ENCODE data around the gene CMIP. TPM values are rescaled to one million over a fixed set of nuclear protein-coding genes. Genes with fewer than 3 reads are reported as not detected.

CMIP gene
- total and polyA plus RNA-seq, 10 of the 15 experiments (the other 5 are each of a cell fraction or from before 2014, with no cell fraction given): 1.2 to 43.2 (median 4.4) TPM

DNA sequence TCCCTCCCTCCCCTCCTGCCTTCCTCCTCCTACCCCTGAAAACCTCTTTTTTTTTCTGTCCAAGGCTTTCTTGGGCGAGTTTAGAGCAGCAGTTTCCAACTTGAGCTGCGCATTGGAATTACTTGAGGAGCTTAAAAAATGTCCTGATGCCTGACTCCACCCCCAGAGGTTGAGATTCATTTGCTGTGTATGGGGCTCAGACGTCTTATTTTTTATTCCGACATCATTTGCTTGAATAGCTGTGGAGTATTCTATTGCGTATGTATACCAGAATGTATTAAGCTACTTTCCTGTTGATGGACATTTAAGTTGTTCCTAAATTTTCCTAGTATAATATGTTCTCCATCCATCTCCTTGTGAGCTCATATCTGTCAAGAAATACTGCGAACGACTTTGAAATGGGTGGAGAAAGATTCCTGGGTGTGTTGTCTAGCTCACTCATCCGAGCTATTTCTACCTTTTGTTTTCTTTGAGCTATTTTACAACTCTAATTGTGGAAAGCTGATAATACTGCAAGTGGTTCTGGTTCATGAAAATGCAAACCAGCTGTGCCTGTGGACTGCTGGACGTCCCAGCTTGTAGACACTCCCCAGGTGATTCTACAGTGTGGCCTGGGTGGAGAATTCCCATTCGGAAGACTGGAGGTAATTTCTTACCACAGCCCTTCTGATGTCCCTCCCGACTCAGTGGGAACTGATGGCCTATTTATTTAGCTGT is 40.5 kb downstream of the CMIP start (continued):
- TF ChIP-seq E2F8 (IDR thresholded peaks at IDR 0.05; ENCODE audit: low read depth, partially characterized antibody) (no peak), ZNF24 (IDR thresholded peaks at IDR 0.05) (no peak), ZNF274 (IDR thresholded peaks at IDR 0.05; ENCODE audit: insufficient read depth, insufficient read length) (no peak), YBX1 (IDR thresholded peaks at IDR 0.05) (no peak), MEF2A (IDR thresholded peaks at IDR 0.05; ENCODE audit: insufficient read depth, low read depth, low read length) (no peak), CBX3 (IDR thresholded peaks at IDR 0.05; ENCODE audit: borderline replicate concordance, low read depth) (no peak)

DNA sequence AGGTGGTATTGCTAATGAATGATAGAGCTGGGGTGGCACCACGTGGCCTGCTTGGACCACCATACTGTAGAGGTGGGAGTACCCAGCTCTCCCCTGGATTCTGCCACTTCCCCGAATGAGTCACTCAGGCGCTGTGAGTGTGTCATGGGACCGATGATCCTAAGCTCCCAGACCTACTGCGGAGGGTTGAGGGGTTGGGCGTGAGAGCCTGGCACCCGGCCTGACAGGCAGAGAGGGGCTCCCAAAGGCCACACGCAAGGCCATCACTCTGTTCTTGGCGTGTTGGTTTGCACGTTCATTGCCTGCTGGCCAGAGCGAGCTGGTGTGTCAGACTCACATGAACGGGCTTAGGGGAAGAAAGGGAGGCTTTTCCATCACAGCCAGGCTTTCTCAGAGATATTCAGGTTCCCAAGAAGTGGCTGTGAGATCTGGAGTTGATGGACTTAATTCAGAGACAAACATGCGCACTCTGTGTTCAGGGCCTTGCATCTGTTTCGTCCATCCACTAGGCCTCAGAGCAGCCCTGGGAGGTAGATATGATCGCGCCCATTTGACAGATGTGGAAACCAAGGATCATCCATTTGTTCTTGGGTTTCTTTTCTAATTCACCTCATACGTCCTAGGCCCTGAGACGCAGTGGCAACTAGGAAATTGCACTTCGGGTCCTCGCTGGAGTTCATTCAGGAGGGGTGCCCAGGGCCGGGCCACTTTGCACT is 41.4 kb downstream of the CMIP start:
- whole genome bisulfite sequencing (ENCODE audit: insufficient coverage, insufficient replicate concordance, low lambda C conversion rate, missing lambda C conversion rate): 93% methylated on average over 21 of the region's 21 CpGs
- no peak overlapping the region for H3K4me2 ChIP-seq (ENCODE audit: control insufficient read depth, insufficient read depth)
- H3K36me3 ChIP-seq (ENCODE audit: control insufficient read depth in 2 of 2, insufficient read depth in 2 of 2, low read length in 1 of 2): peaks cover 0 to 4% of the 10 kb centered on the region in 2 experiments; a peak in 3 of 4 replicates
- no peak overlapping the region for H2AFZ ChIP-seq (ENCODE audit: control insufficient read depth, low read depth, low read length)
- H3K4me3 ChIP-seq: no peak overlapping the region
- H3K79me2 ChIP-seq (ENCODE audit: control insufficient read depth, insufficient read depth, low read length): peaks cover 44% of the 10 kb centered on the region
- CTCF ChIA-PET: interaction anchor here (1.1 kb wide), 1 partner anchor 20 kb away, joined by 3 read pairs; no protein-coding TSS in a partner anchor
- POLR2A ChIA-PET: interaction anchor here (1.2 kb wide), 1 partner anchor 16 kb away, joined by 4 read pairs; no protein-coding TSS in a partner anchor
- SMC1A ChIA-PET (ENCODE audit: uncharacterized antibody, unreplicated experiment): interaction anchor here (1.1 to 1.4 kb wide), 5 partner anchors 11 to 73 kb away, joined by 3 to 4 read pairs (median 3); no protein-coding TSS in a partner anchor
- H4K20me1 ChIP-seq (ENCODE audit: control insufficient read depth, insufficient read depth): no peaks in the 10 kb centered on the region
- no peaks in the 10 kb centered on the region for H3K9me3 ChIP-seq (replicated peaks; ENCODE audit: control insufficient read depth, insufficient read depth, low read length)
- BruUV-seq (replicated peaks): no TSS peak
- intact Hi-C loops (cut with micrococcal nuclease; ENCODE audit: unreplicated experiment) (loop anchor here (10.0 kb wide), 1 partner anchor 329 kb away; no protein-coding TSS in a partner anchor), in situ Hi-C loops (cut with MboI) (no loop called here)
- DNase-seq (ENCODE audit: low read depth, low spot score) (no peak), ATAC-seq (no peak), FAIRE-seq (no peak)
- peaks cover 26% of the 10 kb centered on the region for H3K4me1 ChIP-seq (ENCODE audit: control insufficient read depth, insufficient read depth, low read length)
- no peaks in the 10 kb centered on the region for H3K27me3 ChIP-seq (replicated peaks in 1 of 2; ENCODE audit: control insufficient read depth in 2 of 2, insufficient read depth in 2 of 2, low read length in 1 of 2)
- no peak overlapping the region for H3K9ac ChIP-seq (ENCODE audit: control insufficient read depth, insufficient read depth, low read length)
- RAD21 ChIA-PET (ENCODE audit: unreplicated experiment): interaction anchor here (1.2 to 1.6 kb wide), 4 partner anchors 10 to 34 kb away, joined by 3 to 5 read pairs (median 4); no protein-coding TSS in a partner anchor
- no peak overlapping the region for H3K27ac ChIP-seq (ENCODE audit: control insufficient read depth, insufficient read depth)
- TF ChIP-seq, protein P1, sequence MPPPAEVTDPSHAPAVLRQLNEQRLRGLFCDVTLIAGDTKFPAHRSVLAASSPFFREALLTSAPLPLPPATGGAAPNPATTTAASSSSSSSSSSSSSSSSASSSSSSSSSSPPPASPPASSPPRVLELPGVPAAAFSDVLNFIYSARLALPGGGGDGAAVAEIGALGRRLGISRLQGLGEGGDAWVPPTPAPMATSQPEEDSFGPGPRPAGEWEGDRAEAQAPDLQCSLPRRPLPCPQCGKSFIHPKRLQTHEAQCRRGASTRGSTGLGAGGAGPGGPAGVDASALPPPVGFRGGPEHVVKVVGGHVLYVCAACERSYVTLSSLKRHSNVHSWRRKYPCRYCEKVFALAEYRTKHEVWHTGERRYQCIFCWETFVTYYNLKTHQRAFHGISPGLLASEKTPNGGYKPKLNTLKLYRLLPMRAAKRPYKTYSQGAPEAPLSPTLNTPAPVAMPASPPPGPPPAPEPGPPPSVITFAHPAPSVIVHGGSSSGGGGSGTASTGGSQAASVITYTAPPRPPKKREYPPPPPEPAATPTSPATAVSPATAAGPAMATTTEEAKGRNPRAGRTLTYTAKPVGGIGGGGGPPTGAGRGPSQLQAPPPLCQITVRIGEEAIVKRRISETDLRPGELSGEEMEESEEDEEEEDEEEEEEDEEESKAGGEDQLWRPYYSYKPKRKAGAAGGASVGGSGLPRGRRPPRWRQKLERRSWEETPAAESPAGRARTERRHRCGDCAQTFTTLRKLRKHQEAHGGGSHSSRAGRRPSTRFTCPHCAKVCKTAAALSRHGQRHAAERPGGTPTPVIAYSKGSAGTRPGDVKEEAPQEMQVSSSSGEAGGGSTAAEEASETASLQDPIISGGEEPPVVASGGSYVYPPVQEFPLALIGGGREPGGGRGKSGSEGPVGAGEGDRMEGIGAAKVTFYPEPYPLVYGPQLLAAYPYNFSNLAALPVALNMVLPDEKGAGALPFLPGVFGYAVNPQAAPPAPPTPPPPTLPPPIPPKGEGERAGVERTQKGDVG (CRISPR knock-in tag; IDR thresholded peaks at IDR 0.05): no peak
- TF ChIP-seq CBX5 (IDR thresholded peaks at IDR 0.05; ENCODE audit: low read depth) (no peak), FOXK2 (IDR thresholded peaks at IDR 0.05) (no peak), CHD4 (IDR thresholded peaks at IDR 0.05) (no peak), MEF2B (IDR thresholded peaks at IDR 0.05; ENCODE audit: partially characterized antibody, poor library complexity, severe bottlenecking) (no peak), CBX3 (IDR thresholded peaks at IDR 0.05; ENCODE audit: borderline replicate concordance, low read depth) (no peak), HCFC1 (IDR thresholded peaks at IDR 0.05; ENCODE audit: low read length) (no peak)
- TF ChIP-seq, protein P2, sequence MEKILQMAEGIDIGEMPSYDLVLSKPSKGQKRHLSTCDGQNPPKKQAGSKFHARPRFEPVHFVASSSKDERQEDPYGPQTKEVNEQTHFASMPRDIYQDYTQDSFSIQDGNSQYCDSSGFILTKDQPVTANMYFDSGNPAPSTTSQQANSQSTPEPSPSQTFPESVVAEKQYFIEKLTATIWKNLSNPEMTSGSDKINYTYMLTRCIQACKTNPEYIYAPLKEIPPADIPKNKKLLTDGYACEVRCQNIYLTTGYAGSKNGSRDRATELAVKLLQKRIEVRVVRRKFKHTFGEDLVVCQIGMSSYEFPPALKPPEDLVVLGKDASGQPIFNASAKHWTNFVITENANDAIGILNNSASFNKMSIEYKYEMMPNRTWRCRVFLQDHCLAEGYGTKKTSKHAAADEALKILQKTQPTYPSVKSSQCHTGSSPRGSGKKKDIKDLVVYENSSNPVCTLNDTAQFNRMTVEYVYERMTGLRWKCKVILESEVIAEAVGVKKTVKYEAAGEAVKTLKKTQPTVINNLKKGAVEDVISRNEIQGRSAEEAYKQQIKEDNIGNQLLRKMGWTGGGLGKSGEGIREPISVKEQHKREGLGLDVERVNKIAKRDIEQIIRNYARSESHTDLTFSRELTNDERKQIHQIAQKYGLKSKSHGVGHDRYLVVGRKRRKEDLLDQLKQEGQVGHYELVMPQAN (conservative IDR thresholded peaks at IDR 0.05): no peak

Data from GM12878 (cell line).